Mesenteric fat pad (tissue), 1 donor: ENCODE results near the gene COL8A1. TPM values are rescaled to one million over a fixed set of nuclear protein-coding genes. Genes with fewer than 3 reads are reported as not detected.
"Not testable (repeated sequence)": the region's sequence is repeated elsewhere in the genome, so short reads cannot be mapped to it uniquely, and the experiment has no call there.

Source experiments
- DNase-seq: peaks from one replicate; pipeline ENCODE4 v3.0.0-alpha.2; 2020; ENCODE audit warnings: low spot score
- long read RNA-seq: library from polyadenylated mRNA; unstranded; transcript quantifications from one replicate; pipeline ENCODE4 v2.0.0, GENCODE V29; 2020
- total RNA-seq: library from RNA; stranded (reverse); fragmentation: NEBNext Ultra II Directional; extraction: Animal tissue kit (Norgen Biotek cat#: 25700); gene quantifications from one replicate; pipeline ENCODE4 v1.2.1, GENCODE V29; 2021
- donor health status: DM: yes; HTN: yes; CAD: no.

COL8A1 gene
- 18.5 TPM for total RNA-seq
- long read RNA-seq, full-length matches to known transcripts = 130 of 204 reads
- long read RNA-seq, partial matches to known transcripts = 8 of 204 reads
- long read RNA-seq, other reads (novel, unspliced or antisense) = 66 of 204 reads

DNA sequence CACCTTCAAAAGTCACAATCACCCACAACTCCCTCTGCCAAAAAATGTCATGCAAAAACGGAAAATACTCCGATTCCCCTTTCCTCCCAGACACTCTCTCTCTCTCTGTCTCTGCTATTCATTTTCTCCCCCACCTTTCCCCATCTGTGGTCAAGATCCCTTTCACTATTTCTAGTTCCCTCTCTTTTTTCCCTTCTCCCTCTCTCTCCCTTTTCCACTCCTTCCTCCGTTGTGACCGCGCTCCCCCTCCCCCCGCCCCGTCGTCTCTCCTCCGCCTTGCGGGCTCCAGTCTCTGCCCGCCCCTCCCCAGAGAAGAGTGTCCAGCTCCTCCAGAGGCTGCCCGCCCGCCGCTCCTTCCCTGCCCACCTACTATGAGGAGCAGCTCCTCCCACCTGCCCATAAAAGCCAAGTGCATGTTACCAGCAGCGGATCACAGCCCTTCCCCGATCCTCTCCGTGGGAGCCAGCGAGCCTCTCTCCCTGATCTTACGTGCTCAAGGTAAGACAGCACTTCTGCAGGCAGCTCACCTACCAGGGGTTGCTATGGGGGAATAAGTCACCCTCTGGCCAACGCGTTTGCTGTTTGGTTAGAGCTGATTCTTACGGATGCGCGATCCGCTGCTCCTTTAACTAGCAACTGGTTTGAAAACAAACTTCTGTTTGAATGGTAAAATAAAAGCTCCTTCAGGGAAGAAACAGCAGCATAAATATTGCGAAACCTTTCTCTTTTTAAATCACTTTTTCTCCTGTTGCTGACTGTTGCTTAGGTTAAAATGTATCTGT lies at the start of gene COL8A1:
COL8A1 (plus strand) TSS at position 428 of the 782 bp plus-strand sequence. CDS start 152,089 bp downstream, outside the sequence.
- no peak for DNase-seq

DNA sequence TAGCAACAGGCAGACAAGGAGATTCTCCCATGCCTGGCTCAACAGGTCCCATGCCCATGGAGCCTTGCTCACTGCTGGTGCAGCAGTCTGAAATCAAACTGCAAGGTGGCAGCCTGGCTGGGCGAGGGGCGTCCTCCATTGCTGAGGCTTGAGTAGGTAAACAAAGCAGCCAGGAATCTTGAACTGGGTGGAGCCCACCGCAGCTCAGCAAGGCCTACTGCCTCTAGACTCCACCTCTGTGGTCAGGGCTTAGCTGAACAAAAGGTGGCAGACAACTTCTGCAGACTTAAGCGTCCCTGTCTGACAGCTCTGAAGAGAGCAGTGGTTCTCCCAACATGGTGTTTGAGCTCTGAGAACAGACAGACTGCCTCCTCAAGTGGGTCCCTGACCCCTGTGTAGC lies 49.2 kb upstream of the COL8A1 start:
- not testable (repeated sequence) for DNase-seq

DNA sequence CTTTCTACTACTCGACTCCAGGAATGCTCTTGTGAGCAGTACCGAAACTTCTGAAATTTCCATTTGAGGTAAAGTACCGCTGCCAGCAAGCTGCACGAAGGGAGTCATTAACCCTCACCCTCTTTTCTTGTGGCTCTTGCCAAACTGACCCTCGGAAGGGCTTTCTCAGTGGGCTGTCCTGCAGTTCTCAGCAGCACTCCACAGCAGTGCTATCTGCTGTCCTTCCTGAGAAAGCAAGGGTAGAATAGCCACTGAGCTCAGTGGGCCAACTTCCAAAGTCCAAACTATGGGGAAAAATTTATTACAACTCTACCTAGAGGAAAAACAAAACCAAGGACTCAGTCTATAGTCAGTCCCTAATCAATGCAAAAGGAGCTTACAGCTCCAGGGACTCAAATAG lies 38.5 kb upstream of the COL8A1 start:
- DNase-seq = no peak

DNA sequence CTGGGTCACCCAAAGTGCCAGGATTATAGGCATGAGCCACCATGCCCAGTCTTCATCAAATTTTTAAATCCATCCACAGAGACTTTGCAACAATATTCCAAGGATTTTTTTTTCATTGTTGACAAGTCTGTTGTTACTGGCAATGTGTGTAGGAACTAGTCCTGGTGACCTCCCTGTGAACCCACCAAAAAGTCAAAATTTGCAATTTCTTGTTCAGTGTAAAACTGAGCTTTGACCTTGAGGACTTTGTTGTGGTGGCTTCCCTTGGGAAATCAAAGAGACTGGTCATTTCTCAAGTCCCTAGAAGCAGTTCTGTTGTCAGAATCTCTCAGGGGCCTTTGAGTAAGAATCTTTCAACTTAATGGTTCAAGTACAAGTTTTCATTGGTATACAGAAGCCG lies 36.9 kb upstream of the COL8A1 start:
- no peak for DNase-seq

DNA sequence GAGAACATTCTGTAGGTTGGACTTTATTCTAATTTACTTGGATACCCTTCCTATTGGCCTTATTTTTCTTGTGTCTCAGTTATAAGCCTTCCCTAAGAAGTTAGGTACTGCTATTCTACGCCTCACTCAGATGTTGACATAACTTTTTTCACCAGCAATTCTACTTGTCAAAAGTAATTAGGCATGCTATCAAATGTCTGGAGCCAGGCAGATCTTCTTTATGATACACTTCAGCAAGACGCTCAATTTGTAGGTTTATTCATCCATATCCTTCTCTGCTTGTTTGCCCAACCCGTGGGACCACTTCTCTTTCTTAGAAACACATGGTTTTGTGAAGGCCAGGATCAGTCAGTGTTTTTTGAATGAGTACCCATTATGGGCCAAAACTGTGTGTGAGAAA lies 36.2 kb upstream of the COL8A1 start:
- no peak for DNase-seq

DNA sequence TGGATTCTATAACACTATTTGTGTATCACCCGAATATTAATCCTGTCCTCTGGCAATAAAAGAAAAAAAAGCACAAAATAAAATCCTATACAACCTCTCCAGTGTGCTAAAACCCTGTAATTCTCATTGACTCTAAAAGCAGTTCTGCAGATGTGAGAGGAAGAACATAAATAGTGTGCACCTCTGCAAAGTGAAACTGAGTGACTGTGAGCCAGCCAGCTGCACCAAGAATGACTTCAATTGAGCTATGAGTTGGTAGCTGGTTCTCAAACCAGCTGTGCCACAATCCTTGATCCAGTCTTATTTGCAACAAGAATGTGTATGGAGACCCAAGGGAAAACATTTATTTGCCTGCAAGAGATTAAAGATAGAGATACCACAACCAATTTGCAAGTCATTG lies 31.2 kb upstream of the COL8A1 start:
- DNase-seq = no peak

DNA sequence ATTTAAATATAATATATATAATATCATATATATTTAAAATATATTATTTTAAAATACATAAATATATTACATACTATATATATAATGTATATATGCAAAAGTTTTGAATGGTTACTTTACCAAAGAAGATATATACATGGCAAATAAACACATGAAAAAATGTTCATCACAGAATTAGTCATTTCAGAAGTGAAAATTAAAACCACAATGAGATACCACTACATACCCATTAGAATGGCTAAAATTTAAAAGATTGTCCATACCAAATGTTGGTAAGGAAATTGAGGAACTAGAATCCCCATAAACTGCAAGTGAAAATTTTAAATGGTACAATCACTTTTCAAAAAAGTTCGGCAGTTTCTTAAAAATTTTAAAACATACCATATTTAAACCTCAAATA lies 23.6 kb upstream of the COL8A1 start:
- DNase-seq = no peak

DNA sequence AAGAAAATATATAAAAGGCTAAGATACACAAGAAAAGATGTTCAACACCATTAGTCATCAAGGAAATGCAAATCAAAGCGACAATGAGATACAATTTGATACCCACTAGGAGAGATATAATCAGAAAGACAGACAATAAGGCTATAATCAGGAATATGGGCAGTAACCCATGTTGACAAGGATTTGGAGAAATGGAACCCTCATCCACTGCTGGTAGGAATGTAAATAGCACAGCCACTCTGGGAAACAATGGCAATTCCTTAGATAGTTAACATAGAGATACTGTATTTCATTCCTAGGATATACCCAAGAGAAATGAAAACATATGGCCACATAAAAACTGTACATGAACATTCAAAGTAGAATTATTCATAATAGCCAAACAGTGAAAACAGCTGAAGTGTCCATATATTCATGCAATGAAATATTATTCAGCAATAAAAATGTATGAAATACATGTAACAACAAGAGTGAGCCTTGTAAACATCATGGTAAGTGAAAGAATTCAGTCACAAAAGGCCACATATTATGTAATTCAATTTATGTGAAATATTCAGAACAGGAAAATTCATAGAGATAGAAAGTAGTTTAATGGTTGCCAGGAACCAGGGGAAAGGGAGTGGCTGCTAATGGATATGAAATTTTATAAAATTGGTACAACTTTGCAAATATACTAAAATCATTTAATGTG lies 18.2 kb upstream of the COL8A1 start:
- no peak for DNase-seq

DNA sequence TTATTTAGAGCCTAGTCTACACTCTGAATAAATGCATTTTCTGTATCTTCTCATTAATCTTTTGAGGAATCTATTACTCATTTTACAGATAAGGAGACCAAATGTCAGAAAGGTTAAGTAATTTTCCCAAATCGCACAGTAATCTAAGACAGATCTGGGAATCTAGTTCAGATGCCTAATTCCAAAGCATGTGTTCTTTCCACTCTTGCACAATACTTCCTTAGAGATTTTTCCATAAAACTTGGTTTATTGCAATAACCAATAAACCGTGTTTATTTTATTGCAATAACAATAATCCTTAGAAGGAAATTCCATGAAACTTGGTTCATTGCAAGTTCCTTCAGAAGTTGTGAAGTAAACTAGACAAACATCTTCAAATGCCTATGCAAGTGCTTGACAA lies 17.4 kb upstream of the COL8A1 start:
- DNase-seq = no peak

DNA sequence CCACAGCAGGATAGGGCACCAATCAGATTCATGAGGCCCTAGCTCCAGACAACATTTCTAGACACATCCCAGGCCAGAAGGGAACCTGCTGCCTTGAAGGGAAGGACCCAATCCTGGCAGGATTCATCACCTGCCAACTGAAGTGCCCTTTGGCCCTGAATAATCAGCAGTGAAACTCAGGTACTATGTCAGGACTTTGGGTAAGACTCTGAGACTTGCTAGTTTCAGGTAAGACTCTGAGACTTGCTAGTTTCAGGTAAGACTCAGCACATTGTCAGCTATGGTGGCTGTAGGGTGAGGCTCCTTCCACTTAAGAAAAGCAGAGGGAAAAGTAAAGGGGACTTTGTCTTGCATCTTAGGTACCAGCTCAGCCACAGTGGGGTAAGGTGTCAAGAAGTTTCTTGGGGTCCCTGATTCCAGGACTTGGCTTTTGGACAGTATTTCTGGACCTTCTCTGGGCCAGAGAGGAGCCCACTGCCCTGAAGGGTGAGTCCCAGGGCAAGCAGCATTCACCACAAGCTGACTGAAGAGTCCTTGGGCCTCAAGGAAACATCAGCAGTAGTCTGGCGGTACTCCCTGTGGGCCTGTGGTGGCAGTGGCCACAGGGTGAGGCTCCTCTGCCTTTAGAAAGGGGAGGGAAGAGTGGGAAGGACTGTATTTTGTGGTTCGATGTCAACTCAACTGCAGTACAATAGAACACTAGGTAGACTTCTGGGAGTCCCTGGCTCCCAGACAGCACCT lies 13.7 kb upstream of the COL8A1 start:
- DNase-seq = no peak

DNA sequence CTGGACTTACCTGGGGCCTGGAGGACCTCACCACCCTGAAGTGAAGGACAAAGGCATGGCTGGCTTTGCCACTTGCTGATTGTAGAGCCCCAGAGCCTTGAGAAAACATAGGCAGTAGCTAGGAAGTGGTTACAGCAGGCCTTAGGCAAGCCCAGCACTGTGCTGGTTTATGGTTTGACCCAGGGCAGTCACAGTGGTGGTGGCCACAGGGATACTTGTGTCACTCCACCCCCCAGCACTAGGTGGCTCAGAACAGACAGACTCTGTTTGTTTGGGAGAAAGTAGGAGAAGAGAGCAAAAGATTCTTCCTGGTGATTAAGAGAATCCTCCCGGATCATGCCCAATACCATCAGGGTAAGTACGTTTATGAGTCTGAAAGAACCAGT lies 13.2 kb upstream of the COL8A1 start:
- no peak for DNase-seq

DNA sequence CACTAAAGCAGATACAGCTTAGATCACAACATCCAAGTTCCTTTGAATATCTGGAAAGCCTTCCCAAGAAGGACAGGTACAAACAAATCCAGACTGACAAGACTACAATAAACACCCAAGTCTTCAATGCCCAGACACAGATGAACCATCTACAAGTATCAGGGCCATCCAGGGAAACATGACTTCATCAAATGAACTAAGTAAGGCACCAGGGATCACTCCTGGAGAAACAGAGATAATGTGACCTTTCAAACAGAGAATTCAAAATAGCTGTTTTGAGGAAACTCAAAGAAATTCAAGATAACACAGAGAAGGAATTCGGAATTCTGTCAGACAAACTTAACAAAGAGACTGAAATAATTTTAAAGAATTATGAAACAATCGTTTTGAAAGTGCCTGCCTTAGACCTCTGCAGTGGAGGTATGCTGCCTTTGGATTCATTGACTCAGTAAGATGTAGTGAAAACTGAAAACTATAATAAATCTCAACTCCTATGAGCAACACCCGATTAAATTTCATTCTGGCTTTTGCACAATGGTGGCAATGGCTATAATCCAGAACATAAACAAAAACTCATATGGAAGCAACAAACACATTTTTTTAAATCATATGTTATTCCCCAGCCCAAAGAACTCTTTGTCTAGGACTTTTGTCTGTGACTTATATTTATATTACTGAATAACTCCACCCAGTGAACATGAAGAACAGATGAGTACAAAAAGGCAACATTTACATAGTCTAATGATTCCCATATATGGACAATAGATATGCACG lies 12.6 kb upstream of the COL8A1 start:
- DNase-seq = no peak

DNA sequence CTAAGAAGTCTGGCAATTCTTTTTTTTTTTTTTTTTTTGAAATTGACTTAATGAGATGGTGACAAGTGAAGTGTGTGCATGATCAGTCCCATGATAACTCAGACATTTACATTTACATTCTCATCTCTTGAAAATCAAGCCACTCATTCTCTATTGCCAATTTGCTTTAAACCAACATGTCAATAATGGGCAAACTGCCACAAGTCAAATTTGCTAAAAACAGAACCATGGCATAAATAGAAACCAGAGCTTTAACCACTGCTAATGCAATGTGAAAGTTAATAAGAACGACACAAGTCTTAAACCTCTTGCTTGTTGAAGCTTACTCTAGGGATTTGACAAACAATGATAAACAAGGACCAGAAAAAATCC lies 12.0 kb upstream of the COL8A1 start:
- DNase-seq = no peak

DNA sequence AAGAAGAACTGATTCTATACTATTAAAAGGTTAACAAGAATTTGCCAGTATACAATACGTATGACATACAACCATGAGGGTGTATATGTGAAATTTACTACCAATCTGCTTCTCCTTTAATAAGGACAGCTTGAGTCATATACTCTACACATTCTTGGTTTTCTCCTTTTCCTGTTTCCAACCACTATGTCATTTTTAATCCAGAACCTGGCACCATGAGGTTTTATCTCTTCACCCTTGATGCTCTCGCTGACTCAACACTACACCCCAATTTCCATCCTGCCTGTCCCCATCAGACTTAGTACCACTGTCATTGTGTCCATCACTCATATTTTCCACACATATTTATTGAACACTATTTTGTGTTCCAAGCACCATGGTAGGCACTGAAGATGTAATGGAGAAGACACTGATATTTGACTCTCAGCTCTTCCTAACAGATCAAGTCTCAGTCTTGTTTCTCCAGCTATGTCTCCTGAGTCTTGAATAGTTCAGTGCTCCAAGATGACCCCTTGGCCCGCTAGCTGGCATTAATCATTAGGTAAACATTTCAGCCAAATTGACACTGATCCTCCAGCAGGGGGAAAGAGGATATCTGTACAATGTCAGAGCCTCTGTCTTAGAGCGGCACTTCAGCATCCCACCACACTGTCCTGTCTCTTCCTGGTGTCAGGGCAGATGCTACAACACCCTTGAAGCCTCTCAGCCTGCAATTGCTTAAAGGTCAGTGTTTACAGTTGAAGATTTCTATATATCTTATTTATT lies 11.2 kb upstream of the COL8A1 start:
- DNase-seq = no peak

DNA sequence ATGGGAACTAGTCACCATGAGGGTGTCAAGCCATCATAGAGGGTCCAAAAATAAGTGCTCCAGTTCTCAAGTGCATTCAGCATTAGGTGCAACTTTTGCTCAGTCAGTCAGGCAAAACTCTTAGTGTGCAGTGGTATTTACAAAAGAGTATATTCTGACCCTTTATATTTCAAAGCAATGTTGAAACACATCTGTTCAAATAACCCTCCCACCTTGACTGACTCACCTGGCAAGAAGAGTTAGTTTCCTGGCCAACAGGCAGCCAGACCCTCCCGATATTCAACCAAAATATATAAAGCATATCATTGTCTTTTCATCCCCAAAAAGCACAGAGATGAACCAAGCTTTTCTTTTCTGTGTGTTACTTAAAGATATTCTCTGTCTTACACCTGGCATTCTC lies 7.6 kb upstream of the COL8A1 start:
- DNase-seq = no peak

DNA sequence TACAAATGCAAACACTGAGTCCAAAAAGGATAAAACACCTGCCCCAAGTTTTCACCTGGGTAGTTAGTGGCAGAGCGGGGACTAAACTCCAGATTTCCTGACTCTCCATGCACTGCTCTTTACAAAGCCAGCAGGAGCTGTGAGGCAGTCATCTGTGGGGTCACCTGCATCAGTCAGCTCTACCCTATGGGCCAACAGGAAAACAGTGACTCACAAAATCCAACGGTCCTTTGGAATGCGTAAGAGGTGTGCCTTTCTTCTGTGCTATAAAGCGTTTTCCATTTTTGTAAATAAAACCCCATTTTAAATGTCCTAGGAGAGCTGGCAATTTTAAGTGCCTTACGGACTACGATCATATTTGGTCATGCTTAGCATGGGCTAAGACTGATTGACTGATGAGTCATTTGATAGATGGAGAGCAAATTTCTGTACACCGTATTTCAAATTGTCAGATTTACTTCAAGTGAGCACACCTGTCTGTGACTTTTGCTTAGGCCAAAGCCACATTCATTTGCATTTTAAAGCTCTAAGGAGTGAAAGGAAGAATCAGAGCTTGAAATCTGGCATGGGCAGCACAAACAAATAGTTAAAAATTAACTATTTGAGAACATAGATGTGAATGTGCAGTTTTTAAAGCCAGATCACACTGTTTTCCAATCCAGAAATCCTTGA lies 4.4 kb upstream of the COL8A1 start:
- no peak for DNase-seq

DNA sequence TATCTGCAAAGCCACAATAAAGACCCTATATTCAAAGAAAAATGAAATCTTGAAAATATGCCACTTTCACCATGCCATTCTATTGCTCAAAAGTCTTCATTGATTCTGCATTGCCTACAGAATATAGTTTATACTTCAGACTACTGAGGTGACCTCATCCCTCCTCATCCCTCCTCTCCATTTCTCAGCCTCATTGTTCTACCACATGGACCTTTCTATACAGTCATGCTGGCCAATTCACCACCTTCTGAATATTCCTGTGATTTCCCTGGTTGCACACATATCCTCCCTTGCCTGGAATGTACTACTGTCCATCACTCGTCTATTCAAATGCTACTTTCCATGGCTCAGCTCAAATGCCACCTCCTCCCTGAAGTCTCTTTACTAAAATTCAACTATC lies 3.5 kb upstream of the COL8A1 start:
- DNase-seq = no peak

DNA sequence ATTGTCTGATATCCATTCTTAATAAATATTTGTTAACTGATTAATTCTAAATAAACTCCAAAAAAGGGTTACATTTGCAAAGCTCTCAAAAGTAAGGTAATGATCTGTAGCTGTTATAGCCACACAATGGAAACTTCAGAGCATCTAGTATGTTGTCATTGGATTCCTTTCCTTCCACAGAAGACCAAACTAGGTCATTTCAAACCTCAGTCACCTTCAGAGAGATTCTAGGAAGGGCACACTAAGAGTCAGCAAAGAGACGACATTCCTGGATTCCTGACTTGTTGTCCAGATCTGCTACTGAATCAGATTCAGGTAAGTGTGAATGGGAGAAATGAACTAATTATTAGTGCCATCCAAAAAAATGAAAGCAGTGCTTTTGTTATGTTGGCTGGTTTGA lies 3.0 kb upstream of the COL8A1 start:
- no peak for DNase-seq

DNA sequence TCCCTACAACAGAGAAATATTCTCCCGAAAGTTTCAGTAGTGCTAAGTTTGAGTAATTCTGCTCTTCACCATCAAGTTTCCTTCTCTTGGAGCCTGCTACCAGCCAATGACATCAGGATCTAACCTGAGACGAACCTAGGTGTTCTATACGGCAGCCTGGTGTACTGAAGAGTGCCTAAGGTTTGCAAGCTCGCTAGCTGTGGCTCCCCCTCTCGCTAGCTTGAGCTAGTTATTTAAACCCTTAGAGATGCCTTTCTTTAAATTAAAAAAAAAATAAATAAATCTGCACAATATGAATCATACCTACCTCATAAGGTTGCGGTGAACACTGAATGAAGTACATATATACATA lies 1.4 kb upstream of the COL8A1 start:
- DNase-seq = no peak
